OCI-LY3 (cell line): ENCODE results near the gene FAM184B.

Experiments used
- EZH2phosphoT487 ChIP-seq: fragments of 200-600 bp; shearing (Covaris generic); IDR thresholded peaks from 2 replicates; pipeline ENCODE4 v1.6.1; 2018; ENCODE audit warnings: antibody characterized with exemption, mixed run types, low read depth
- TF ChIP-seq, protein P1 (sequence below): fragments of 200-600, 300-600 bp; sonication (generic); IDR thresholded peaks from 2 replicates; pipeline ENCODE4 v1.5.1; 2014; ENCODE audit warnings: antibody characterized with exemption, low read length, low read depth

DNA sequence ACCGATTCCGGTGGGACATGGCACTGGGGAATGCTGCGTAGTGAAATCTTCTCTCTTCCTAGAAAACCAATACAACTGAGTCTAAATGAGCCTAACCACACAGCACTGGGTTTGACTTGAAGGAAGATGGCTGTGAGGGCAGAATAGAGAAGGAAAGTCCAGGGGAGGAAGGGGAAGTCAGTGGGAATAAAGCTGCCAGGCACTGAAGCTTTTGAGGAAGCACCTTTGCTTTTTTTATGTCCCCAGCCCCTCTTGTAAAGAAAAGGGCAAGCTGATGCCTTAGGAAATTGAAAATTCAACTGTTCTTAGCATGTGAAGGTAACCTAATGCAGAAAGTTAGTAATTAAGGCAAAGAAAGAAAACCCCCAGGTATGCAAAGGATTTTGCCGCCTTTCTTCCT lies 146.4 kb downstream of the FAM184B start:
- TF ChIP-seq, protein P1, sequence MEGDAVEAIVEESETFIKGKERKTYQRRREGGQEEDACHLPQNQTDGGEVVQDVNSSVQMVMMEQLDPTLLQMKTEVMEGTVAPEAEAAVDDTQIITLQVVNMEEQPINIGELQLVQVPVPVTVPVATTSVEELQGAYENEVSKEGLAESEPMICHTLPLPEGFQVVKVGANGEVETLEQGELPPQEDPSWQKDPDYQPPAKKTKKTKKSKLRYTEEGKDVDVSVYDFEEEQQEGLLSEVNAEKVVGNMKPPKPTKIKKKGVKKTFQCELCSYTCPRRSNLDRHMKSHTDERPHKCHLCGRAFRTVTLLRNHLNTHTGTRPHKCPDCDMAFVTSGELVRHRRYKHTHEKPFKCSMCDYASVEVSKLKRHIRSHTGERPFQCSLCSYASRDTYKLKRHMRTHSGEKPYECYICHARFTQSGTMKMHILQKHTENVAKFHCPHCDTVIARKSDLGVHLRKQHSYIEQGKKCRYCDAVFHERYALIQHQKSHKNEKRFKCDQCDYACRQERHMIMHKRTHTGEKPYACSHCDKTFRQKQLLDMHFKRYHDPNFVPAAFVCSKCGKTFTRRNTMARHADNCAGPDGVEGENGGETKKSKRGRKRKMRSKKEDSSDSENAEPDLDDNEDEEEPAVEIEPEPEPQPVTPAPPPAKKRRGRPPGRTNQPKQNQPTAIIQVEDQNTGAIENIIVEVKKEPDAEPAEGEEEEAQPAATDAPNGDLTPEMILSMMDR: no peak
- TF ChIP-seq EZH2phosphoT487: no peak
